ENCODE measurements around the gene EHHADH. TPM values are rescaled to one million over a fixed set of nuclear protein-coding genes. Genes with fewer than 3 reads are reported as not detected.

Gene EHHADH
- total and polyA plus RNA-seq, 2 of the 13 experiments (the other 11 are each of a cell fraction or from before 2014, with no cell fraction given) = 14.5 to 38.9 TPM

DNA sequence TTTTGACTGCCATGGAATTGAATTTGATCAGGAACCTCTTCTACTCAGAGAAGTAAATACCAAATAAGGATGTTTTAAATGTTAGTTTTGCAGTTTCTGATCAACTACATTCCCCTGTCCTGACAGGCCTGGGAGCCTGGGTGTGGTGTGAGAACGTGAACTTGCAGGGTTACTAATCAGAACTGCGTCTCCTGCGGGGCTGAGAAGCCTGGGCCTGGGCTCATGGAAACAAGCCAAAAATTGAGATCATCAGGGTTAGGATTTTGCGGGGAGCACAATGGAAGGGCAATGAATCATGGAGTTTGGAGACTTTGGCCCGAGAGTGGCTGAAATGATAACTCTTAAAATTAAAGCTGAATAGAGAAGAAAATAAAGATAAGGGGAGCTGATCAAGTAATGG lies 53.2 kb downstream of the EHHADH start:
- Histone ChIP-seq H4K20me1 (ENCODE audit: insufficient read depth, low read length) (no peaks in the 10 kb centered on the region), H3K4me1 (ENCODE audit: insufficient read depth, low read length) (no peaks in the 10 kb centered on the region), H3K36me3 (replicated peaks in 1 of 2; ENCODE audit: control insufficient read depth in 1 of 2, insufficient read depth in 2 of 2, low read length in 2 of 2) (peaks cover 8 to 37% of the 10 kb centered on the region in 2 experiments), H3K9ac (ENCODE audit: insufficient read depth, low read depth, low read length) (no peak overlapping the region), H3K27me3 (ENCODE audit: control insufficient read depth in 1 of 2, insufficient read depth in 2 of 2, low read length in 2 of 2) (no peaks in the 10 kb centered on the region; a peak in 1 of 5 replicates), H3K79me2 (ENCODE audit: insufficient read depth, low read length) (no peaks in the 10 kb centered on the region), H3K4me3 (replicated peaks in 1 of 3; ENCODE audit: insufficient read depth in 1 of 3, low read depth in 2 of 3, low read length in 3 of 3) (no peak overlapping the region), H3K9me3 (ENCODE audit: low read length) (no peaks in the 10 kb centered on the region), H3K27ac (ENCODE audit: extremely low read length, insufficient read depth, low read length) (no peak overlapping the region), H3K4me2 (ENCODE audit: low read depth, low read length) (no peak overlapping the region), H2AFZ (ENCODE audit: low read length) (no peak overlapping the region)
- FAIRE-seq = no peak
- ChIA-PET CTCF (ENCODE audit: low intra/inter-chr PET ratio, low total read pairs) (no interaction called here), POLR2A (no interaction called here)
- no TSS peak for BruUV-seq (replicated peaks)
- TF ChIP-seq, protein P1, sequence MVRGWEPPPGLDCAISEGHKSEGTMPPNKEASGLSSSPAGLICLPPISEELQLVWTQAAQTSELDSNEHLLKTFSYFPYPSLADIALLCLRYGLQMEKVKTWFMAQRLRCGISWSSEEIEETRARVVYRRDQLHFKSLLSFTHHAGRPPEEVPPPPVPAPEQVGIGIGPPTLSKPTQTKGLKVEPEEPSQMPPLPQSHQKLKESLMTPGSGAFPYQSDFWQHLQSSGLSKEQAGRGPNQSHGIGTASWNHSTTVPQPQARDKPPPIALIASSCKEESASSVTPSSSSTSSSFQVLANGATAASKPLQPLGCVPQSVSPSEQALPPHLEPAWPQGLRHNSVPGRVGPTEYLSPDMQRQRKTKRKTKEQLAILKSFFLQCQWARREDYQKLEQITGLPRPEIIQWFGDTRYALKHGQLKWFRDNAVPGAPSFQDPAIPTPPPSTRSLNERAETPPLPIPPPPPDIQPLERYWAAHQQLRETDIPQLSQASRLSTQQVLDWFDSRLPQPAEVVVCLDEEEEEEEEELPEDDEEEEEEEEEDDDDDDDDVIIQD (CRISPR knock-in tag; IDR thresholded peaks at IDR 0.05; ENCODE audit: low read depth) = no peak
- TF ChIP-seq ZNF30 (CRISPR knock-in tag; IDR thresholded peaks at IDR 0.05) (no peak), ZNF34 (CRISPR knock-in tag; IDR thresholded peaks at IDR 0.05; ENCODE audit: borderline replicate concordance) (no peak), ZNF75D (CRISPR knock-in tag; IDR thresholded peaks at IDR 0.05; ENCODE audit: borderline replicate concordance) (no peak), DPF2 (CRISPR knock-in tag; IDR thresholded peaks at IDR 0.05; ENCODE audit: borderline replicate concordance, low read depth) (no peak), KLF15 (CRISPR knock-in tag; IDR thresholded peaks at IDR 0.05; ENCODE audit: borderline replicate concordance) (no peak), PTBP1 (IDR thresholded peaks at IDR 0.05; ENCODE audit: low read depth, low read length, poor library complexity, severe bottlenecking) (no peak), POLR2G (IDR thresholded peaks at IDR 0.05; ENCODE audit: low read depth, low read length) (no peak), RCOR2 (CRISPR knock-in tag; IDR thresholded peaks at IDR 0.05) (no peak), ZNF780A (CRISPR knock-in tag; IDR thresholded peaks at IDR 0.05) (no peak), ZNF121 (CRISPR knock-in tag; IDR thresholded peaks at IDR 0.05) (no peak), TBL1XR1 (IDR thresholded peaks at IDR 0.05; ENCODE audit: borderline replicate concordance, low read length, partially characterized antibody) (no peak)
- TF ChIP-seq, protein P2, sequence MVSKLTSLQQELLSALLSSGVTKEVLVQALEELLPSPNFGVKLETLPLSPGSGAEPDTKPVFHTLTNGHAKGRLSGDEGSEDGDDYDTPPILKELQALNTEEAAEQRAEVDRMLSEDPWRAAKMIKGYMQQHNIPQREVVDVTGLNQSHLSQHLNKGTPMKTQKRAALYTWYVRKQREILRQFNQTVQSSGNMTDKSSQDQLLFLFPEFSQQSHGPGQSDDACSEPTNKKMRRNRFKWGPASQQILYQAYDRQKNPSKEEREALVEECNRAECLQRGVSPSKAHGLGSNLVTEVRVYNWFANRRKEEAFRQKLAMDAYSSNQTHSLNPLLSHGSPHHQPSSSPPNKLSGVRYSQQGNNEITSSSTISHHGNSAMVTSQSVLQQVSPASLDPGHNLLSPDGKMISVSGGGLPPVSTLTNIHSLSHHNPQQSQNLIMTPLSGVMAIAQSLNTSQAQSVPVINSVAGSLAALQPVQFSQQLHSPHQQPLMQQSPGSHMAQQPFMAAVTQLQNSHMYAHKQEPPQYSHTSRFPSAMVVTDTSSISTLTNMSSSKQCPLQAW (CRISPR knock-in tag; IDR thresholded peaks at IDR 0.05) = no peak
- TF ChIP-seq, protein P3, sequence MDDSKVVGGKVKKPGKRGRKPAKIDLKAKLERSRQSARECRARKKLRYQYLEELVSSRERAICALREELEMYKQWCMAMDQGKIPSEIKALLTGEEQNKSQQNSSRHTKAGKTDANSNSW (CRISPR knock-in tag; IDR thresholded peaks at IDR 0.05; ENCODE audit: borderline replicate concordance) = no peak
- TF ChIP-seq, protein P4, sequence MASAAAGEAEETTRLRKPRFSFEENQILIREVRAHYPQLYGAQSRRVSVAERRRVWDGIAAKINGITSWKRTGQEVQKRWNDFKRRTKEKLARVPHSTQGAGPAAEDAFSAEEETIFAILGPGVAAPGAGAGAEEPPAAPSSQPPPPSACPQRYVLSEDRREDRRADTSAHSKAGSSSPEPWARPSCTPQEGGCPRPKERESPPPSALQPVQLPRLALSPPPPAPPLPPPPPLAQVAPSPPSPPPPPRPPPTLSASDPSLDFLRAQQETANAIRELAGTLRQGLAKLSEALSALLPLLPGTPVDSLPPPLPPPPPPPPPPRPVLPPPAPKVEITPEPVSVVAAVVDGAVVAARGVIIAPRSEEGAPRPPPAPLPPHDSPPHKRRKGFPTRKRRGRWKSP (CRISPR knock-in tag; IDR thresholded peaks at IDR 0.05) = no peak
- TF ChIP-seq, protein P5, sequence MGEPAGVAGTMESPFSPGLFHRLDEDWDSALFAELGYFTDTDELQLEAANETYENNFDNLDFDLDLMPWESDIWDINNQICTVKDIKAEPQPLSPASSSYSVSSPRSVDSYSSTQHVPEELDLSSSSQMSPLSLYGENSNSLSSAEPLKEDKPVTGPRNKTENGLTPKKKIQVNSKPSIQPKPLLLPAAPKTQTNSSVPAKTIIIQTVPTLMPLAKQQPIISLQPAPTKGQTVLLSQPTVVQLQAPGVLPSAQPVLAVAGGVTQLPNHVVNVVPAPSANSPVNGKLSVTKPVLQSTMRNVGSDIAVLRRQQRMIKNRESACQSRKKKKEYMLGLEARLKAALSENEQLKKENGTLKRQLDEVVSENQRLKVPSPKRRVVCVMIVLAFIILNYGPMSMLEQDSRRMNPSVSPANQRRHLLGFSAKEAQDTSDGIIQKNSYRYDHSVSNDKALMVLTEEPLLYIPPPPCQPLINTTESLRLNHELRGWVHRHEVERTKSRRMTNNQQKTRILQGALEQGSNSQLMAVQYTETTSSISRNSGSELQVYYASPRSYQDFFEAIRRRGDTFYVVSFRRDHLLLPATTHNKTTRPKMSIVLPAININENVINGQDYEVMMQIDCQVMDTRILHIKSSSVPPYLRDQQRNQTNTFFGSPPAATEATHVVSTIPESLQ (CRISPR knock-in tag; conservative IDR thresholded peaks at IDR 0.05) = no peak
- no peak for ATAC-seq
- 100% methylated on average over 5 of the region's 5 CpGs for WGBS (ENCODE audit: low lambda C conversion rate)
- in situ Hi-C loops (cut with HindIII; ENCODE audit: extremely low pct_ligation_motif_present, low pct_unique_long_range_greater_than_20kb) = no loop called here
- intact Hi-C loops (cut with micrococcal nuclease; ENCODE audit: unreplicated experiment) = no loop called here
- DNase-seq (ENCODE audit: low spot score) = no peak
